ENCODE measurements around the gene INHBE. TPM values are rescaled to one million over a fixed set of nuclear protein-coding genes. Genes with fewer than 3 reads are reported as not detected.

INHBE gene
- total RNA-seq, 2 donors from 2014 or later: not detected

DNA sequence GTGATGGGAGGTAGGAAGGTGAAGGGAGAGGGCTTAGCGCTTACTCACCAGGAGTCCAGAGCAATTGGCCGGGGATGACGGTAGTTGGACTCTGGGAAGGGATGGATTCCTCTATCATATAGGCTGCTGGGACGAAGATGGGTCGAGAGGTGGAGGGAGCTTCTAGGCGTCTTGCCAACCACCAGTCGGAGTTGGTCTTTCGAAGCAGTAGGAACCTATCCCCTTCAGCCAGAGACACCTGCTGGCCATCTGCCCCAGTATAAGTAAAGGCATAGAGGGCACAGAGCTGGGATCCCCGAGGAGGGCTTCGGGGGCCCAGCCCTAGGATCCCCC is 23.9 kb downstream of the INHBE start:
- WGBS, 2 donors: 70 to 74% methylated on average over 6 to 10 of the region's 10 CpGs
- ATAC-seq: no peak

DNA sequence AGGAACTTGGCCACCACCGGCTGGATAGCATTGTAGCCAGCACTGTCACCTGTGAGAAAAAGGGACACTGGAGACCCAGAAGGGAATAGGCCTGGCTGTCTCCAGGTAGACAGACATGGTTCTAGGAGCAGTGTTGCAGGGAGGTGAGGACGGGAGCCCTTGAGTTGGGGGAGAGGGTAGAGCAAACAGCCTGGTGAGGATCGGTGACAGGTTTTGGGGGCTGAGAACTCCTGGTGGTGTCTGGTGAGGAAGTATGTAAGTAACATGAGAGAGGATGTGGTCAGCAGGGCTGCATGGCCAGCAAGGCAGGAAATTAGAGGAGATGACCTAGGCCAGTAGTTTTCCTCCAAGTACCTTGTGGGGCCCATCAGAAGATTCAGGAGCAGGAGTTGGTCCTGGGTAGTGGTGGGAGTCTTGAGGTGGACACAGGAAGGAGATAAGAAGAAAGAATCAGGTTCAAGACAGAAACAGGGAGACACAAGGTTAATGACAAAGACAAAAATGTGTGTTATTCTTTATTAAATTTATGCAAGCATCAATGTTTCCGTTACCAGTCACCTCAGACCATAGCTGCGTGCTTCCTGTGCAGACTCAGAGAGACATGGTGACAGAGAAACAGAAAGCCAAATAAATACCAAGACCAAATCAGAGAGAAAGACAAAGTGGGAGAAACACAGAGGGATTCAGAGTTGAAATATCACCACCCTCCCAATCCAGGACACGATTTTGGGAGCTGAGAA is 24.4 kb downstream of the INHBE start, which contains the start of gene ARHGAP9:
TSS of gene ARHGAP9 (minus strand) at position 491 of the 740 bp plus-strand sequence. CDS start at position 31, 460 bp downstream.
- Histone ChIP-seq H3K27me3 (peaks cover 0 to 17% of the 10 kb centered on the region in 2 donors), H3K27ac (peak within 1 kb of the TSS in 2 of 4 donors; percentile 41 to 59), H3K4me1 (peaks cover 15% of the 10 kb centered on the region), H3K36me3 (replicated peaks in 1 of 2; ENCODE audit: insufficient read depth in 1 of 2, low read depth in 2 of 2) (no peaks in the 10 kb centered on the region), H3K4me3 (no peak within 1 kb of the TSS), H3K9me3 (no peaks in the 10 kb centered on the region)
- ATAC-seq: no peak
- 57 to 59% methylated on average over 6 of the region's 6 CpGs for WGBS, 2 donors
- intact Hi-C loops (cut with DNase I): no loop called here
- TF ChIP-seq CTCF (IDR thresholded peaks at IDR 0.05) (no peak), POLR2A (IDR thresholded peaks at IDR 0.05) (peak in 1 of 3 donors; percentile 9)
- no peak for DNase-seq

More for the DNA sequence above, 23.9 kb downstream of the INHBE start:
- no peaks in the 10 kb centered on the region for H3K36me3 ChIP-seq (replicated peaks in 1 of 2; ENCODE audit: insufficient read depth in 1 of 2, low read depth in 2 of 2)
- DNase-seq: no peak
- peaks cover 15% of the 10 kb centered on the region for H3K4me1 ChIP-seq
- no peaks in the 10 kb centered on the region for H3K9me3 ChIP-seq
- no peak for TF ChIP-seq CTCF (IDR thresholded peaks at IDR 0.05)
- no peak for TF ChIP-seq POLR2A (IDR thresholded peaks at IDR 0.05)
- H3K4me3 ChIP-seq: no peak overlapping the region
- peak overlapping the region in 2 of 4 donors; percentile 41 to 59 for H3K27ac ChIP-seq
- intact Hi-C loops (cut with DNase I): no loop called here
- peaks cover 0 to 17% of the 10 kb centered on the region in 2 donors for H3K27me3 ChIP-seq

GRCh38 chr12:57481671-57482070 is 26.6 kb downstream of the INHBE start:
- Histone ChIP-seq H3K27me3 (peaks cover 0 to 2% of the 10 kb centered on the region in 2 donors), H3K9me3 (no peaks in the 10 kb centered on the region), H3K4me1 (no peaks in the 10 kb centered on the region), H3K27ac (no peak overlapping the region), H3K36me3 (replicated peaks in 1 of 2; ENCODE audit: insufficient read depth in 1 of 2, low read depth in 2 of 2) (no peaks in the 10 kb centered on the region), H3K4me3 (no peak overlapping the region)
- ATAC-seq: no peak
- DNase-seq: no peak
- WGBS, 2 donors: 61 to 72% methylated on average over 1 of the region's 1 CpG
- TF ChIP-seq CTCF (IDR thresholded peaks at IDR 0.05) (no peak), POLR2A (IDR thresholded peaks at IDR 0.05) (no peak)
- intact Hi-C loops (cut with DNase I): no loop called here

- intact Hi-C loops (cut with DNase I): no loop called here
- no peak overlapping the region for H3K27ac ChIP-seq
- no peaks in the 10 kb centered on the region for H3K36me3 ChIP-seq (replicated peaks in 1 of 2; ENCODE audit: insufficient read depth in 1 of 2, low read depth in 2 of 2)
- 54 to 66% methylated on average over 5 of the region's 5 CpGs for WGBS, 2 donors
- H3K4me1 ChIP-seq: peaks cover 5% of the 10 kb centered on the region
- no peak for DNase-seq
- H3K9me3 ChIP-seq: no peaks in the 10 kb centered on the region
- ATAC-seq: no peak
- H3K4me3 ChIP-seq: no peak overlapping the region
- TF ChIP-seq CTCF (IDR thresholded peaks at IDR 0.05) (no peak), POLR2A (IDR thresholded peaks at IDR 0.05) (no peak)
- H3K27me3 ChIP-seq: no peaks in the 10 kb centered on the region
Measured at GRCh38 chr12:57483466-57483865, 28.4 kb downstream of the INHBE start.

- intact Hi-C loops (cut with DNase I): no loop called here
Measured at GRCh38 chr12:57485695-57486094, 30.6 kb downstream of the INHBE start.

More at GRCh38 chr12:57485695-57486094, 30.6 kb downstream of the INHBE start:
- Histone ChIP-seq H3K9me3 (no peaks in the 10 kb centered on the region), H3K4me1 (peaks cover 15% of the 10 kb centered on the region), H3K27me3 (no peaks in the 10 kb centered on the region), H3K36me3 (replicated peaks in 1 of 2; ENCODE audit: insufficient read depth in 1 of 2, low read depth in 2 of 2) (peaks cover 0 to 6% of the 10 kb centered on the region in 2 donors), H3K27ac (no peak overlapping the region), H3K4me3 (no peak overlapping the region)
- TF ChIP-seq CTCF (IDR thresholded peaks at IDR 0.05): no peak
- TF ChIP-seq POLR2A (IDR thresholded peaks at IDR 0.05): no peak
- DNase-seq (no peak), ATAC-seq (no peak)

Data from body of pancreas (tissue), 4 donors.